Activated B cell treated with CpG ODN at 0.5 μM for 24 hours (primary cell): ENCODE data around the gene TEX52. TPM values are rescaled to one million over a fixed set of nuclear protein-coding genes. Genes with fewer than 3 reads are reported as not detected.

ENCODE experiments used
- ATAC-seq: fragments of 200-7000 bp; cut with Tn5 transposase; one replicate; pipeline ENCODE4 v1.10.0; 2021; ENCODE audit warnings: low read depth, mild to moderate bottlenecking, moderate library complexity
- CTCF ChIA-PET: fragments of 350-600 bp; sonication (Branson Sonifier 250); formaldehyde crosslinking; loops from one replicate; lab custom pipeline; 2021; ENCODE audit warnings: antibody characterized with exemption; lab: Charles Lee
- POLR2A ChIA-PET: fragments of 350-600 bp; sonication (Branson Sonifier 250); formaldehyde crosslinking; loops from one replicate; lab custom pipeline; 2021; ENCODE audit warnings: antibody characterized with exemption; lab: Charles Lee
- DNase-seq: peaks from one replicate; pipeline ENCODE4 v3.0.0; 2022
- H3K27ac Mint-ChIP-seq: one replicate; pipeline ENCODE4 v1.8.0; 2020; ENCODE audit warnings: mixed read lengths
- H3K27me3 Mint-ChIP-seq: one replicate; pipeline ENCODE4 v1.8.0; 2021; ENCODE audit warnings: mixed read lengths
- H3K36me3 Mint-ChIP-seq: one replicate; pipeline ENCODE4 v1.8.0; 2021; ENCODE audit warnings: low read depth, mixed read lengths
- H3K4me1 Mint-ChIP-seq: one replicate; pipeline ENCODE4 v1.8.0; 2021; ENCODE audit warnings: mixed read lengths
- H3K4me3 Mint-ChIP-seq: one replicate; pipeline ENCODE4 v1.8.0; 2020; ENCODE audit warnings: mild to moderate bottlenecking, mixed read lengths
- H3K9me3 Mint-ChIP-seq: one replicate; pipeline ENCODE4 v1.8.0; 2020; ENCODE audit warnings: mixed read lengths
- intact Hi-C: fragments of 100-400 bp; cut with micrococcal nuclease; formaldehyde crosslinking; loops from one replicate; pipeline ENCODE4 v1.15.1; 2024
- total RNA-seq: library from RNA; stranded (reverse); gene quantifications from 2 replicates; pipeline ENCODE4 v1.2.3, GENCODE V29; 2022
- TF ChIP-seq, protein P1 (sequence below): fragments of 200-600 bp; IDR thresholded peaks from one replicate; pipeline ENCODE4 v1.8.0; 2022; ENCODE audit warnings: antibody characterized with exemption, mild to moderate bottlenecking

TEX52 gene
- total RNA-seq, 1 donor from 2014 or later: not detected

DNA sequence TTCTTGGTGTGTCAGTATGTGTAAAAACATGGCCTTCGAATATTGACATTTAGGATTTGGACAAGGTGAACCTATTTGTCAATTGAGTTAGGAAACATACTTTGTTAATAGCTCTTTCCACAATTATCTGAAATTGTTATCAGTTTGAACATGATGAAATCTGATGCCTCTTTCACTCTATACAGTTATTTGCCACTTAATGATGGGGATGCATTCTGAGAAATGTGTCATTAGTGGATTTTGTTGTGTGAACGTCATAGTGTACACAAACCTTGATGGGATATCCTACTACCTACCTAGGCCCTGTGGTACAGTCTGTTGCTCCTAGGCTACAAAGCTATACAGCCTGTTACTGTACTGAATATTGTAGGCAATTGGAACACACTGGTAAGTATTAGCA, 38.7 kb upstream of the TEX52 start:
- Mint-ChIP-seq H3K27me3 (no peaks in the 10 kb centered on the region), H3K36me3 (peaks cover 3% of the 10 kb centered on the region), H3K9me3 (no peaks in the 10 kb centered on the region), H3K4me1 (peaks cover 14% of the 10 kb centered on the region), H3K27ac (no peak overlapping the region), H3K4me3 (no peak overlapping the region)
- DNase-seq: no peak
- ChIA-PET CTCF (no interaction called here), POLR2A (no interaction called here)
- ATAC-seq: no peak
- TF ChIP-seq, protein P1, sequence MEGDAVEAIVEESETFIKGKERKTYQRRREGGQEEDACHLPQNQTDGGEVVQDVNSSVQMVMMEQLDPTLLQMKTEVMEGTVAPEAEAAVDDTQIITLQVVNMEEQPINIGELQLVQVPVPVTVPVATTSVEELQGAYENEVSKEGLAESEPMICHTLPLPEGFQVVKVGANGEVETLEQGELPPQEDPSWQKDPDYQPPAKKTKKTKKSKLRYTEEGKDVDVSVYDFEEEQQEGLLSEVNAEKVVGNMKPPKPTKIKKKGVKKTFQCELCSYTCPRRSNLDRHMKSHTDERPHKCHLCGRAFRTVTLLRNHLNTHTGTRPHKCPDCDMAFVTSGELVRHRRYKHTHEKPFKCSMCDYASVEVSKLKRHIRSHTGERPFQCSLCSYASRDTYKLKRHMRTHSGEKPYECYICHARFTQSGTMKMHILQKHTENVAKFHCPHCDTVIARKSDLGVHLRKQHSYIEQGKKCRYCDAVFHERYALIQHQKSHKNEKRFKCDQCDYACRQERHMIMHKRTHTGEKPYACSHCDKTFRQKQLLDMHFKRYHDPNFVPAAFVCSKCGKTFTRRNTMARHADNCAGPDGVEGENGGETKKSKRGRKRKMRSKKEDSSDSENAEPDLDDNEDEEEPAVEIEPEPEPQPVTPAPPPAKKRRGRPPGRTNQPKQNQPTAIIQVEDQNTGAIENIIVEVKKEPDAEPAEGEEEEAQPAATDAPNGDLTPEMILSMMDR: no peak
- intact Hi-C loops: no loop called here

DNA sequence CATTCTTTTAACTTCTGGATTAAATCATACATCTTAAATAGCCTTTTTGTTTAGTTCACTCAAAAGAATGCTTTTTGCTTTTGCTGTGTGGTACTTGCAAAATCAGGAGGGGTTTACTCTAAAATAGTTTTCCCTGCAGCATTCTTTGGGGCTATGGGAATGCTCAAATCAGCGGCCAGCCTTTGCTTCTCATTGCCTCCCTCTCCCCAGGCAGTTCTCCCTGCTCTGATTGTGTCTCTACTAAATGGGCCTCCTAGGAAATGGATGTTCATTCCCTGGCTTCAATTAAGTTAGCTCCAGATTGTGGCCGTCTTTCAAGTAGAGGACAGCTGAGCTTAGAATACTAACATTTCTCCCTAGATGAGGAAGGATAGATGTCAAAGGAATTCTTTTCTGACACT, 38.2 kb upstream of the TEX52 start:
- ChIA-PET POLR2A (no interaction called here), CTCF (no interaction called here)
- H3K27ac Mint-ChIP-seq: no peak overlapping the region
- H3K4me3 Mint-ChIP-seq: no peak overlapping the region
- ATAC-seq: no peak
- TF ChIP-seq, protein P1: no peak
- peaks cover 18% of the 10 kb centered on the region for H3K4me1 Mint-ChIP-seq
- peaks cover 7% of the 10 kb centered on the region for H3K36me3 Mint-ChIP-seq
- intact Hi-C loops: no loop called here
- H3K9me3 Mint-ChIP-seq: no peaks in the 10 kb centered on the region
- no peaks in the 10 kb centered on the region for H3K27me3 Mint-ChIP-seq
- DNase-seq: no peak

DNA sequence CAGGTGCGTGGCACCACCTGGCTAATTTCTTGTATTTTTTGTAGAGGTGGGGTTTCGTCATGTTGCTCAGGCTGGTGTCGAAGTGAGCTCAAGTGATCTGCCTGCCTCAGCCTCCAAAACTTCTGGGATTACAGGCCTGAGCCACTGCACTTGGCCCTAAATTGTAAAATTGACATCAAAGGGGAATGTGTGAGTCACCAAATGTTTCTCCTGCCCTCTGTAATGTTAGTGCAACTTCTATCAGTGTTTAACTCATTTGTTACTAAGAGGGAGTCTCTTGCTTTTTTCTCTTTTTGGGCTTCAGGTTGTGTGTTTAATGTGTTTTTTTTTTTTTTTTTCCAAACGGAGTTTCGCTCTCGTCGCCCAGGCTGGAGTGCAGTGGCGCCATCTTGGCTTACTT, 36.2 kb upstream of the TEX52 start:
- intact Hi-C loops: no loop called here
- no peaks in the 10 kb centered on the region for H3K9me3 Mint-ChIP-seq
- no peak overlapping the region for H3K27ac Mint-ChIP-seq
- H3K27me3 Mint-ChIP-seq: no peaks in the 10 kb centered on the region
- peaks cover 22% of the 10 kb centered on the region for H3K4me1 Mint-ChIP-seq
- TF ChIP-seq, protein P1: no peak
- POLR2A ChIA-PET: interaction anchor here (0.7 kb wide), 1 partner anchor 825 kb away, joined by 4 read pairs; no protein-coding TSS in a partner anchor
- H3K36me3 Mint-ChIP-seq: peaks cover 9% of the 10 kb centered on the region
- ATAC-seq (no peak), DNase-seq (no peak)
- CTCF ChIA-PET: no interaction called here
- H3K4me3 Mint-ChIP-seq: no peak overlapping the region

DNA sequence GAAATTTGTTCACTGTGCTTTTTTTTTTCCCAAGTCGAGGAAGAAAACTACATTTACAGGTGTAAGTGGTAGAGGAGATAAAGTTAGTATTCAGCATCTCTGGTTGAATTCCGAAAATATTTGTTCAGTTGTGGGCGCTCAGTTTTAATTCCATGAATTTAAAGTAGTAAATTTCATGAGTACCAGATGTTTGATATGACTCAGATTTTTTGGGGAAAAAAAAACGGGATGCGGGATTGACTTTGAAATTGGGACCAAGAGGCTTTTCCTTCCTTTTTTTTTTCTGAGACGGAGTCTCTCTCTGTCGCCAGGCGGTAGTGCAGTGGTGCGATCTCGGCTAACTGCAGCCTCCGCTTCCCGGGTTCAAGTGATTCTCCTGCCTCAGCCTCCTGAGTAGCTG, 35.4 kb upstream of the TEX52 start:
- ChIA-PET CTCF (no interaction called here), POLR2A (interaction anchor here (2.7 kb wide), 1 partner anchor 14 kb away, joined by 28 read pairs; the partner anchor contains the start of genes FOXM1 and RHNO1)
- Mint-ChIP-seq H3K27ac (no peak overlapping the region), H3K9me3 (no peaks in the 10 kb centered on the region), H3K4me1 (peaks cover 22% of the 10 kb centered on the region), H3K27me3 (no peaks in the 10 kb centered on the region), H3K36me3 (peaks cover 15% of the 10 kb centered on the region), H3K4me3 (no peak overlapping the region)
- ATAC-seq (no peak), DNase-seq (no peak)
- intact Hi-C loops: no loop called here
- TF ChIP-seq, protein P1: no peak

DNA sequence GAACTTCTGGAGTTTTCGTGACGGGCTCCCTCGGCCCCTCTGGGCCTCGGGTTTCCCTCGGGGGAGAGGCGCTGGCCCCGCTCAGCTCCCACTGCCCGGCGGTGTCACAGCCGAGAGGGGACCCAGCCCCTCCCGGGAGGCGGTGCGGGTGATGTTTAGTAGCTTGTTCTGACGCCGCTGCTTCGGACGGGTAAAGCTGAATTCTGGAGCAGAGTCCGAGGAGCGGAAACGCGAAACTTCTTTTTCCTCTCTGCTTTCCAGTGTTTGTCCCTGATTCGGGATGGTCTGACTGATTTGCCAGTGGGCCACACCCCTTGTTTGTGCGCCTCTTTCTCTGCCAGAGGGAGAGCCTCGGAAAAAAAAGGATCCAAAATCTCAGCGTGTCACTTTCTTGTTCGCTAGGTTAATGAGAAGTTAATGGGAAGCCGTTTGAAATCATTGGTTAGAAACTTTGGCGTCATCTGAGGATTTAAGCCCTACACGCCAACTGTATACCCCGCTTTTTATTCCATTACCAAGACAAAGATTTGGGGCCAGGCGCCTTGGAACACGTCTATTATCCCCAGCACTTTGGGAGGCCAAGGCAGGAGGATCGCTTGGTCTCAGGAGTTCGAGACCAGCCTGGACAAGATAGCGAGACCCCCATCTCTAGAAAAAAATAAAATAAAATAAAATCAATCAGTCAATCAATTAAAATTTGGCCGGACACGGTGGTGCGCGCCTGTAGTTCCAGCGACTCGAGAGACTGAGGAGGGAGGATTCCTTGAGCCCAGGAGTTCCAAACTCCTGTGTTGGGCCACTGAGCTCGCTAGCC, 34.6 kb upstream of the TEX52 start:
- intact Hi-C loops: no loop called here

More for the DNA sequence above, 34.6 kb upstream of the TEX52 start:
- Mint-ChIP-seq H3K27me3 (no peaks in the 10 kb centered on the region), H3K4me1 (peaks cover 22% of the 10 kb centered on the region), H3K36me3 (peaks cover 15% of the 10 kb centered on the region), H3K27ac (peak overlapping the region; percentile 91), H3K4me3 (peak overlapping the region; percentile 95), H3K9me3 (no peaks in the 10 kb centered on the region)
- ChIA-PET CTCF (no interaction called here), POLR2A (interaction anchor here (0.6 to 2.7 kb wide), 6 partner anchors 9 to 150 kb away, joined by 3 to 28 read pairs (median 7); partner anchors contain the start of genes FOXM1, ITFG2 and RHNO1)
- ATAC-seq (peak; percentile 7), DNase-seq (no peak)
- TF ChIP-seq, protein P1: no peak
